Neuronal stem cell (in vitro differentiated cells): ENCODE results near the gene KLHL35.

Experiments used
- DNase-seq: peaks from one replicate; pipeline ENCODE4 v3.0.0-alpha.2; 2013; ENCODE audit warnings: low spot score
- H2AFZ ChIP-seq: one replicate; pipeline ENCODE4 v1.6.1; 2013; ENCODE audit warnings: mild to moderate bottlenecking, low read length, inconsistent platforms
- H2AK5ac ChIP-seq: 2 replicates; pipeline ENCODE4 v1.6.1; 2013; ENCODE audit warnings: low read depth, mild to moderate bottlenecking, inconsistent platforms, low read length, moderate library complexity, mixed read lengths
- H2BK120ac ChIP-seq: 2 replicates; pipeline ENCODE4 v1.6.1; 2013; ENCODE audit warnings: low read depth, mild to moderate bottlenecking, inconsistent platforms, low read length, moderate library complexity, mixed read lengths
- H2BK12ac ChIP-seq: one replicate; pipeline ENCODE4 v1.6.1; 2013; ENCODE audit warnings: low read length, inconsistent platforms
- H2BK15ac ChIP-seq: 2 replicates; pipeline ENCODE4 v1.6.1; 2013; ENCODE audit warnings: mild to moderate bottlenecking, low read length, inconsistent platforms, mixed read lengths
- H2BK5ac ChIP-seq: one replicate; pipeline ENCODE4 v1.6.1; 2013; ENCODE audit warnings: inconsistent platforms, mild to moderate bottlenecking, low read length, moderate library complexity
- H3K14ac ChIP-seq: one replicate; pipeline ENCODE4 v1.6.1; 2013; ENCODE audit warnings: low read length, inconsistent platforms
- H3K18ac ChIP-seq: 2 replicates; pipeline ENCODE4 v1.6.1; 2013; ENCODE audit warnings: low read length, inconsistent platforms
- H3K23ac ChIP-seq: 2 replicates; pipeline ENCODE4 v1.6.1; 2013; ENCODE audit warnings: low read depth, mild to moderate bottlenecking, mixed read lengths, low read length, inconsistent platforms; ENCODE audit not compliant: poor library complexity
- H3K27ac ChIP-seq: replicated peaks from 3 replicates; pipeline ENCODE4 v1.5.1; 2013; ENCODE audit warnings: low read length, inconsistent platforms
- H3K27me3 ChIP-seq, 3 experiments: 2 replicates each; pipeline ENCODE4 v1.6.1; 2013; ENCODE audit warnings: low read length in 3 of 3, mild to moderate bottlenecking in 2 of 3, inconsistent platforms in 1 of 3, low read depth in 1 of 3, mixed read lengths in 1 of 3, moderate library complexity in 1 of 3; ENCODE audit not compliant: control insufficient read depth in 3 of 3, insufficient read depth in 3 of 3
- H3K36me3 ChIP-seq, 2 donors: replicated peaks in 1 of 2; 2 replicates each; pipeline ENCODE4 v1.6.1; 2013; ENCODE audit warnings: low read length in 2 of 2; ENCODE audit not compliant: control insufficient read depth in 2 of 2, insufficient read depth in 2 of 2
- H3K4ac ChIP-seq: 2 replicates; pipeline ENCODE4 v1.6.1; 2013; ENCODE audit warnings: inconsistent platforms, mild to moderate bottlenecking, low read length, moderate library complexity
- H3K4me1 ChIP-seq, 2 donors: 1 replicate in 1 of 2; 2 replicates in 1 of 2; pipeline ENCODE4 v1.6.1; 2013; ENCODE audit warnings: low read length in 2 of 2, low read depth in 1 of 2; ENCODE audit not compliant: control insufficient read depth in 2 of 2, insufficient read depth in 1 of 2
- H3K4me2 ChIP-seq: one replicate; pipeline ENCODE4 v1.6.1; 2013; ENCODE audit warnings: mild to moderate bottlenecking, low read length, inconsistent platforms; ENCODE audit not compliant: insufficient read depth, poor library complexity, severe bottlenecking
- H3K4me3 ChIP-seq, 2 donors: 2 replicates each; pipeline ENCODE4 v1.5.1; 2013; ENCODE audit warnings: low read length in 2 of 2, mild to moderate bottlenecking in 2 of 2, inconsistent platforms in 1 of 2, moderate library complexity in 1 of 2
- H3K79me1 ChIP-seq: one replicate; pipeline ENCODE4 v1.6.1; 2013; ENCODE audit warnings: low read depth, mild to moderate bottlenecking, inconsistent platforms, low read length, moderate library complexity
- H3K9ac ChIP-seq: one replicate; pipeline ENCODE4 v1.6.1; 2013; ENCODE audit warnings: mild to moderate bottlenecking, low read depth, low read length, inconsistent platforms; ENCODE audit not compliant: poor library complexity
- H3K9me3 ChIP-seq, 2 donors: replicated peaks in 1 of 2; 2 replicates each; pipeline versions ENCODE3 to v1.6.1; 2013; ENCODE audit warnings: low read length in 2 of 2, mild to moderate bottlenecking in 2 of 2, inconsistent platforms in 1 of 2, low read depth in 1 of 2, mixed read lengths in 1 of 2, moderate library complexity in 1 of 2; ENCODE audit not compliant: control insufficient read depth in 2 of 2, insufficient read depth in 1 of 2
- H4K8ac ChIP-seq: one replicate; pipeline ENCODE4 v1.6.1; 2013; ENCODE audit warnings: low read depth, mild to moderate bottlenecking, inconsistent platforms, low read length, moderate library complexity
- H4K91ac ChIP-seq: one replicate; pipeline ENCODE4 v1.6.1; 2013; ENCODE audit warnings: low read length, low read depth, mild to moderate bottlenecking, inconsistent platforms; ENCODE audit not compliant: poor library complexity
- WGBS, 2 donors: extraction: QIAGEN DNeasy Blood & Tissue Kit; methylation state at CpG; one replicate each; pipeline ENCODE4 v1.1.7; 2013; ENCODE audit warnings: missing lambda C conversion rate in 2 of 2, mixed read lengths in 1 of 2; ENCODE audit not compliant: insufficient read length in 2 of 2, insufficient replicate concordance in 1 of 2; ENCODE audit errors: extremely low coverage in 2 of 2; 5-methylcytosine and 5-hydroxymethylcytosine counted together

KLHL35 gene

DNA sequence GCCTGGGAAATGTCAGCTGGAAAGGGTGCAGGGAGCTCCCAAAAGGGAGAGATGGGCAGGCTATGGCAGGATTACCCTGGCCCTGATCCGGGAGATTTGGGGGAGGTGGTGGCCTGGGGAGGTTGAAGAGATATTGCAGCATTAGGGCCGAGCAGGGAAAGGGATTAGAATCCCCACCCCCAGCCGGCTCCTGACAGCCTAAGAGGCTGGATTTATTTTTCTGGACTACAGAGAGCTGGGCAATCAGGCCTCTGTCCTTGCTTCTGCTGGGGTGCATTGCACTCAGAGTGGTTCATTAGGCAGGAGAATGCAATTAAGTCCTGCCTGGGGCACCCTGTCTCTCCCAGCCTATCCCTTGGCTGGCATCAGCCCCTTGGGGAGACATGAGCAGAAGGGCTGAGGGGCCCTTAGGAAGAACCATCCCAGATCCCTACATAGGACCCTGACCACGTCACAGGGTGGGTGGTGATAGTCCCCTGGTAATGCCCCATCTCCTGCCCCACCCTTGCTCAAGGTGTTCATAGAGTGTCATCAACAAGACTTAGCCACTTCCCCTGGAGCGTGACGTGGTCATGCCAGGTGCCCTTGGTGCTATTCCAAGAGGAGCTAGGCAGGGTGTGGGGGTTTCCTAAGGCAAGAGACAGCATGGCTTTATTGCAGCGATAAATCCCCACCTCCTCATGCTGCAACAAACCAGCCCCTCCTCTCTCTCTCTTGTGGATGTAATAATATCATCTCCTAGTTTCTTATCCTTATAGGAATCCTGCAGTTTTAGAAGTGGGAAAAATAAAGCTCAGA lies 38.4 kb upstream of the KLHL35 start:
- no peak overlapping the region for H3K9ac ChIP-seq
- no CpG with 5 or more reads among the region's 7 CpGs for WGBS, 2 donors
- no peaks in the 10 kb centered on the region for H3K79me1 ChIP-seq
- peaks cover 16 to 46% of the 10 kb centered on the region in 2 donors for H3K4me1 ChIP-seq
- DNase-seq = no peak
- H2BK15ac ChIP-seq = no peak overlapping the region
- H3K4me3 ChIP-seq = peak overlapping the region in 1 of 2 donors; percentile 39
- H3K23ac ChIP-seq = no peak overlapping the region
- H3K4me2 ChIP-seq = no peak overlapping the region
- H3K18ac ChIP-seq = peak overlapping the region; percentile 68
- H2BK5ac ChIP-seq = no peak overlapping the region
- H3K27ac ChIP-seq = no peak overlapping the region
- no peak overlapping the region for H2BK120ac ChIP-seq
- no peaks in the 10 kb centered on the region for H3K36me3 ChIP-seq
- no peak overlapping the region for H3K4ac ChIP-seq
- H2AK5ac ChIP-seq = no peak overlapping the region
- H3K27me3 ChIP-seq = peaks cover 0 to 23% (median 0%) of the 10 kb centered on the region in 3 experiments
- H3K9me3 ChIP-seq = no peaks in the 10 kb centered on the region
- no peak overlapping the region for H4K91ac ChIP-seq
- no peak overlapping the region for H4K8ac ChIP-seq
- H2BK12ac ChIP-seq = no peak overlapping the region
- no peak overlapping the region for H2AFZ ChIP-seq
- H3K14ac ChIP-seq = no peak overlapping the region

DNA sequence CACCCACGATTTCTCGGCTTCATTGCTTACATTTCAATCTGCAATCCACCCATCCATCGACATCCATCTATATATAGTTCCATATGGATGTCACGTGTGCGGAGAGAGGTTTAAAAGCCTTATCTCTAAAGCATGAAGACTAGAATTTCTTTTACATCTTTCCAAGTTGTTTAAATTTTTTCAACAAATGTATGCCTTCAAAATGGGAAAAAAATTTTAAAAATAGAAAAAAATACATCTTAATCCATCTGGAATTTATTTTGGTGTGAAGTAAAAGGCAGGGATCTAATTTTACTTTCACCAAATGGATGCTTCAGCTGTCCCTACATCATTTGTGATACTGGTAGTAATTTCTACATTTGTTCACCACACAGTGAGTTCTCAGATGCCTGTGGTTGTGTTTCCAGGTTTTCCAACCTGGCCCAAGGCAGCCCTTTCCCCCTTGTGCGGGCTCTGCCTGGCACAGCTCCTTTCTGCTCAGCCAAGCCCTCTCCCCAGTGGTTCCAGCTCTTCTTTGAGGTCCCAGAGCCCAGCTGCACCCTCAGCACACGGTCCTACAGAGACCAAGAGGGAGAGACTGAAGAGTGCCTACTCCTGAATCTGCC lies 37.6 kb upstream of the KLHL35 start:
- Histone ChIP-seq H3K79me1 (no peaks in the 10 kb centered on the region), H3K23ac (no peak overlapping the region), H3K9me3 (no peaks in the 10 kb centered on the region), H2BK12ac (no peak overlapping the region), H3K4me1 (peaks cover 21 to 48% of the 10 kb centered on the region in 2 donors), H2BK15ac (no peak overlapping the region), H3K9ac (no peak overlapping the region), H2BK120ac (no peak overlapping the region), H3K36me3 (no peaks in the 10 kb centered on the region), H2AK5ac (peak overlapping the region; percentile 1), H3K18ac (peak overlapping the region; percentile 49), H3K4ac (no peak overlapping the region), H3K27me3 (peaks cover 0 to 23% (median 0%) of the 10 kb centered on the region in 3 experiments), H3K14ac (no peak overlapping the region), H2BK5ac (no peak overlapping the region), H2AFZ (no peak overlapping the region), H4K8ac (no peak overlapping the region), H3K4me3 (no peak overlapping the region), H3K27ac (no peak overlapping the region), H4K91ac (no peak overlapping the region), H3K4me2 (no peak overlapping the region)
- no peak for DNase-seq
- no CpG with 5 or more reads among the region's 7 CpGs for WGBS, 2 donors

- H3K4ac ChIP-seq = no peak overlapping the region
- no peak overlapping the region for H2BK12ac ChIP-seq
- no peak overlapping the region for H3K14ac ChIP-seq
- peaks cover 19 to 44% of the 10 kb centered on the region in 2 donors for H3K4me1 ChIP-seq
- H3K4me3 ChIP-seq = no peak overlapping the region
- no peak overlapping the region for H4K91ac ChIP-seq
- no peak overlapping the region for H3K4me2 ChIP-seq
- no peak overlapping the region for H2AFZ ChIP-seq
- peaks cover 0 to 23% (median 0%) of the 10 kb centered on the region in 3 experiments for H3K27me3 ChIP-seq
- WGBS, 2 donors = no CpG with 5 or more reads among the region's 6 CpGs
- DNase-seq = no peak
- no peaks in the 10 kb centered on the region for H3K9me3 ChIP-seq
- no peaks in the 10 kb centered on the region for H3K79me1 ChIP-seq
- H2BK15ac ChIP-seq = no peak overlapping the region
- H3K18ac ChIP-seq = no peak overlapping the region
- H3K9ac ChIP-seq = no peak overlapping the region
- H3K27ac ChIP-seq = no peak overlapping the region
- no peak overlapping the region for H4K8ac ChIP-seq
- no peak overlapping the region for H2AK5ac ChIP-seq
- H2BK120ac ChIP-seq = no peak overlapping the region
- H3K23ac ChIP-seq = no peak overlapping the region
- H2BK5ac ChIP-seq = no peak overlapping the region
- no peaks in the 10 kb centered on the region for H3K36me3 ChIP-seq
Observed at GRCh38 chr11:75469785-75470405, 36.9 kb upstream of the KLHL35 start.
